H1 (cell line): Measurements from ENCODE around the gene MACROD2. TPM values are rescaled to one million over a fixed set of nuclear protein-coding genes. Genes with fewer than 3 reads are reported as not detected.

Experiments used
- CTCF ChIA-PET: fragments of 300-600 bp; sonication (Branson Sonifier 250); formaldehyde crosslinking; loops from one replicate; lab custom pipeline; 2021; ENCODE audit not compliant: partially characterized antibody; lab: Charles Lee
- POLR2A ChIA-PET: fragments of 300-600 bp; sonication (Branson Sonifier 250); formaldehyde crosslinking; loops from one replicate; lab custom pipeline; 2021; ENCODE audit warnings: inconsistent platforms; ENCODE audit not compliant: partially characterized antibody; lab: Charles Lee
- DNase-seq, 2 experiments: peaks; one replicate each; pipeline versions ENCODE4 v3.0.0 to v3.0.0-alpha.2; 2010 to 2022; ENCODE audit warnings: low spot score in 2 of 2, low read depth in 1 of 2, mixed read lengths in 1 of 2
- FAIRE-seq: peaks from 2 replicates; lab custom pipeline; 2011; peaks lifted over from hg19 to GRCh38; lab: Jason Lieb, UNC
- H2AFZ ChIP-seq: 2 replicates; pipeline ENCODE4 v1.8.1; 2012; ENCODE audit warnings: low read length, inconsistent platforms
- H2AK5ac ChIP-seq: 2 replicates; pipeline ENCODE4 v1.6.1; 2013; ENCODE audit warnings: low read depth, low read length
- H2BK120ac ChIP-seq: replicated peaks from 2 replicates; pipeline ENCODE3; 2013; ENCODE audit warnings: low read depth, low read length, inconsistent platforms
- H2BK12ac ChIP-seq: 2 replicates; pipeline ENCODE4 v1.6.1; 2013; ENCODE audit warnings: low read depth, low read length
- H2BK15ac ChIP-seq: 2 replicates; pipeline ENCODE4 v1.6.1; 2013; ENCODE audit warnings: low read length
- H2BK20ac ChIP-seq: 2 replicates; pipeline ENCODE4 v1.6.1; 2013; ENCODE audit warnings: low read length
- H2BK5ac ChIP-seq: 2 replicates; pipeline ENCODE4 v1.6.1; 2013; ENCODE audit warnings: low read depth, low read length
- H3K14ac ChIP-seq: 2 replicates; pipeline ENCODE4 v1.6.1; 2013; ENCODE audit warnings: inconsistent platforms; ENCODE audit not compliant: insufficient read length
- H3K18ac ChIP-seq: 2 replicates; pipeline ENCODE4 v1.6.1; 2013; ENCODE audit warnings: low read length; ENCODE audit errors: extremely low read depth
- H3K23ac ChIP-seq: 2 replicates; pipeline ENCODE4 v1.6.1; 2013; ENCODE audit warnings: inconsistent platforms; ENCODE audit not compliant: insufficient read length
- H3K23me2 ChIP-seq: 2 replicates; pipeline ENCODE4 v1.6.1; 2013; ENCODE audit warnings: low read depth, low read length
- H3K27ac ChIP-seq: 2 replicates; pipeline ENCODE4 v1.6.1; 2011; ENCODE audit warnings: low read depth, low read length, inconsistent platforms
- H3K27me3 ChIP-seq, 4 experiments: replicated peaks in 1 of 4; 1 replicate in 1 of 4; 2 replicates in 3 of 4; pipeline versions ENCODE4 v1.6.1 to v1.8.1; 2011 to 2013; ENCODE audit warnings: low read length in 3 of 4, mild to moderate bottlenecking in 3 of 4, inconsistent platforms in 2 of 4, mixed read lengths in 2 of 4, moderate library complexity in 1 of 4; ENCODE audit not compliant: control insufficient read depth in 3 of 4, insufficient read depth in 3 of 4; ENCODE audit errors: extremely low read depth in 1 of 4
- H3K36me3 ChIP-seq, 4 experiments: 2 replicates each; pipeline versions ENCODE4 v1.6.1 to v1.8.1; 2011 to 2013; ENCODE audit warnings: mild to moderate bottlenecking in 4 of 4, low read length in 3 of 4, moderate library complexity in 2 of 4, control low read depth in 1 of 4, inconsistent platforms in 1 of 4; ENCODE audit not compliant: insufficient read depth in 4 of 4, control insufficient read depth in 2 of 4
- H3K4ac ChIP-seq: replicated peaks from 2 replicates; pipeline ENCODE3; 2013; ENCODE audit warnings: low read length, low read depth, mixed read lengths, inconsistent platforms; ENCODE audit not compliant: insufficient read length
- H3K4me1 ChIP-seq, 4 experiments: replicated peaks in 1 of 4; 1 replicate in 1 of 4; 2 replicates in 3 of 4; pipeline versions ENCODE4 v1.6.1 to v1.8.1; 2011 to 2013; ENCODE audit warnings: low read length in 3 of 4, inconsistent platforms in 2 of 4, mixed read lengths in 1 of 4; ENCODE audit not compliant: insufficient read depth in 4 of 4, control insufficient read depth in 3 of 4
- H3K4me2 ChIP-seq, 2 experiments: 2 replicates each; pipeline versions ENCODE4 v1.6.1 to v1.8.1; 2011 to 2013; ENCODE audit warnings: low read depth in 2 of 2, low read length in 2 of 2, control low read depth in 1 of 2, inconsistent platforms in 1 of 2, mild to moderate bottlenecking in 1 of 2; ENCODE audit not compliant: insufficient read depth in 1 of 2
- H3K4me3 ChIP-seq, 4 experiments: fragments of 200-600, 300-600 bp in 1 of 4; sonication (generic), shearing (Covaris generic), sonication (Bioruptor Twin) in 1 of 4; 2 replicates each; pipeline versions ENCODE4 v1.5.1 to v1.8.1; 2011 to 2016; ENCODE audit warnings: low read length in 4 of 4, low read depth in 3 of 4, control low read depth in 2 of 4, inconsistent platforms in 2 of 4, mild to moderate bottlenecking in 2 of 4, mixed read lengths in 1 of 4, moderate library complexity in 1 of 4; ENCODE audit not compliant: insufficient read depth in 2 of 4; ENCODE audit errors: extremely low read depth in 1 of 4
- H3K56ac ChIP-seq: replicated peaks from 2 replicates; pipeline ENCODE3; 2013; ENCODE audit warnings: low read depth, mild to moderate bottlenecking, mixed read lengths, low read length, inconsistent platforms; ENCODE audit not compliant: insufficient read length
- H3K79me1 ChIP-seq: 2 replicates; pipeline ENCODE4 v1.6.1; 2013; ENCODE audit warnings: low read depth, low read length, control low read depth
- H3K79me2 ChIP-seq, 2 experiments: 2 replicates each; pipeline versions ENCODE4 v1.6.1 to v1.8.1; 2012 to 2013; ENCODE audit warnings: low read length in 2 of 2, mild to moderate bottlenecking in 2 of 2, inconsistent platforms in 1 of 2; ENCODE audit not compliant: insufficient read depth in 2 of 2, control insufficient read depth in 1 of 2
- H3K9ac ChIP-seq, 4 experiments: replicated peaks in 1 of 4; 1 replicate in 1 of 4; 2 replicates in 3 of 4; pipeline versions ENCODE4 v1.6.1 to v1.8.1; 2011 to 2013; ENCODE audit warnings: low read depth in 3 of 4, low read length in 3 of 4, control low read depth in 2 of 4, mild to moderate bottlenecking in 2 of 4, moderate library complexity in 2 of 4, inconsistent platforms in 1 of 4; ENCODE audit errors: extremely low read depth in 1 of 4
- H3K9me3 ChIP-seq, 2 experiments: 2 replicates each; pipeline versions ENCODE4 v1.6.1 to v1.8.1; 2012 to 2013; ENCODE audit warnings: mild to moderate bottlenecking in 2 of 2, moderate library complexity in 2 of 2, control low read depth in 1 of 2, inconsistent platforms in 1 of 2, low read depth in 1 of 2, low read length in 1 of 2, mixed read lengths in 1 of 2; ENCODE audit not compliant: insufficient read depth in 2 of 2
- H4K20me1 ChIP-seq, 2 experiments: replicated peaks in 1 of 2; 2 replicates each; pipeline versions ENCODE3 to v1.8.1; 2011 to 2013; ENCODE audit warnings: inconsistent platforms in 2 of 2, low read length in 2 of 2, mild to moderate bottlenecking in 1 of 2; ENCODE audit not compliant: insufficient read depth in 2 of 2, control insufficient read depth in 1 of 2
- H4K5ac ChIP-seq: 2 replicates; pipeline ENCODE4 v1.6.1; 2013; ENCODE audit warnings: low read length, low read depth, mixed read lengths, inconsistent platforms; ENCODE audit not compliant: insufficient read length
- H4K8ac ChIP-seq: 2 replicates; pipeline ENCODE4 v1.8.0; 2013; ENCODE audit warnings: mild to moderate bottlenecking, moderate library complexity, low read length, inconsistent platforms; ENCODE audit not compliant: insufficient read depth; ENCODE audit errors: extremely low read depth
- H4K91ac ChIP-seq: replicated peaks from 2 replicates; pipeline ENCODE3; 2013; ENCODE audit warnings: low read length, mixed read lengths, inconsistent platforms; ENCODE audit not compliant: insufficient read length
- NRF1 ChIP-seq: IDR thresholded peaks from 2 replicates; pipeline ENCODE4 v1.6.1; 2011; ENCODE audit warnings: mild to moderate bottlenecking, low read depth, low read length, improper control_type of control experiment
- WGBS, 2 experiments: shearing (Covaris generic) in 1 of 2; methylation state at CpG; one replicate each; pipeline versions ENCODE4 v1.1.6 to v1.1.7; 2013 to 2015; ENCODE audit warnings: low lambda C conversion rate in 2 of 2, mixed read lengths in 2 of 2, inconsistent platforms in 1 of 2, low coverage in 1 of 2, missing lambda C conversion rate in 1 of 2; ENCODE audit not compliant: insufficient replicate concordance in 2 of 2, insufficient coverage in 1 of 2, insufficient read length in 1 of 2; ENCODE audit errors: extremely low coverage in 1 of 2, missing lambda C conversion rate in 1 of 2; 5-methylcytosine and 5-hydroxymethylcytosine counted together
- polyA plus RNA-seq, 7 experiments: library from polyadenylated mRNA; depleted of rRNA in 3 of 7; stranded (reverse) in 5 of 7; unstranded in 2 of 7; fragments of >200 nt in 5 of 7; fragments of 200-250 nt in 2 of 7; gene quantifications; 1 replicate in 5 of 7; 2 replicates in 1 of 7; 4 replicates in 1 of 7; pipeline versions ENCODE4 v1.2.1 to v1.2.3, GENCODE V29; 2011 to 2013; ENCODE audit warnings: missing spikeins in 2 of 7, mixed read lengths in 2 of 7
- total RNA-seq: library from RNA; stranded (reverse); fragmentation: NEBNext Ultra II Directional; extraction: Animal tissue kit (Norgen Biotek cat#: 25700); gene quantifications from 2 replicates; pipeline ENCODE4 v1.2.1, GENCODE V29; 2021

MACROD2 gene
- total and polyA plus RNA-seq, 2 of the 8 experiments (the other 6 are each of a cell fraction or from before 2014, with no cell fraction given), result 0.70 to 3.9 TPM

- WGBS, 2 experiments, result 92% methylated on average over 2 of the region's 2 CpGs; no CpG with 5 or more reads in 1 of the 2 experiments
- peak overlapping the region in 1 of 2 experiments; percentile 44; a peak in 2 of 4 replicates for H3K4me2 ChIP-seq
- no peak overlapping the region for H2BK15ac ChIP-seq
- ChIA-PET CTCF (interaction anchor here (0.7 to 1.0 kb wide), 2 partner anchors 17 to 1222 kb away, joined by 3 read pairs; no protein-coding TSS in a partner anchor), POLR2A (no interaction called here)
- H2BK12ac ChIP-seq, result no peak overlapping the region
- no peak overlapping the region for H2AFZ ChIP-seq
- H2AK5ac ChIP-seq, result no peak overlapping the region
- H3K23me2 ChIP-seq, result no peaks in the 10 kb centered on the region; the same call in 1 of the 2 replicates
- H3K23ac ChIP-seq, result no peak overlapping the region
- H3K27ac ChIP-seq, result no peak overlapping the region
- peaks cover 0 to 3% (median 1%) of the 10 kb centered on the region in 4 experiments; a peak in 1 of 7 replicates for H3K4me1 ChIP-seq
- no peak overlapping the region for H3K4ac ChIP-seq
- H3K56ac ChIP-seq, result no peak overlapping the region
- H2BK120ac ChIP-seq, result no peak overlapping the region
- no peak overlapping the region for H4K91ac ChIP-seq
- no peak overlapping the region for H4K8ac ChIP-seq
- no peak overlapping the region for H3K4me3 ChIP-seq
- H4K5ac ChIP-seq, result no peak overlapping the region
- no peaks in the 10 kb centered on the region for H4K20me1 ChIP-seq
- H3K27me3 ChIP-seq, result no peaks in the 10 kb centered on the region
- H3K9ac ChIP-seq, result no peak overlapping the region
- H3K36me3 ChIP-seq, result no peaks in the 10 kb centered on the region
- no peaks in the 10 kb centered on the region for H3K79me2 ChIP-seq
- H3K18ac ChIP-seq, result no peak overlapping the region
- H3K9me3 ChIP-seq, result no peaks in the 10 kb centered on the region
- no peak overlapping the region for H2BK20ac ChIP-seq
- no peak for FAIRE-seq
- H3K14ac ChIP-seq, result no peak overlapping the region
- no peak for DNase-seq
- H3K79me1 ChIP-seq, result no peaks in the 10 kb centered on the region
- no peak overlapping the region for H2BK5ac ChIP-seq
- TF ChIP-seq NRF1, result no peak
Measured at GRCh38 chr20:14906908-14907434, 911.7 kb downstream of the MACROD2 start.
